GM21447 (cell line): ENCODE data around the gene RAB25.
"Not testable (repeated sequence)": the region's sequence is repeated elsewhere in the genome, so short reads cannot be mapped to it uniquely, and the experiment has no call there.

ENCODE experiments used
- ATAC-seq: cut with Tn5 transposase; IDR thresholded peaks from one replicate; pipeline ENCODE4 v1.9.1; 2021; ENCODE audit not compliant: unreplicated experiment

Gene RAB25

GRCh38 chr1:156115514-156116374 is 54.8 kb downstream of the RAB25 start:
- no peak for ATAC-seq

GRCh38 chr1:156116731-156117130 is 55.8 kb downstream of the RAB25 start:
- ATAC-seq, result not testable (repeated sequence)

GRCh38 chr1:156117414-156118176 is 56.6 kb downstream of the RAB25 start:
- ATAC-seq, result no peak

GRCh38 chr1:156118177-156118868 is 57.4 kb downstream of the RAB25 start:
- ATAC-seq, result no peak

- no peak for ATAC-seq
Observed at GRCh38 chr1:156119503-156120209, 58.7 kb downstream of the RAB25 start.
